ENCODE measurements around the gene CPA3. TPM values are rescaled to one million over a fixed set of nuclear protein-coding genes. Genes with fewer than 3 reads are reported as not detected.

CPA3 gene
- total RNA-seq, 1 donor from 2014 or later, result not detected

DNA sequence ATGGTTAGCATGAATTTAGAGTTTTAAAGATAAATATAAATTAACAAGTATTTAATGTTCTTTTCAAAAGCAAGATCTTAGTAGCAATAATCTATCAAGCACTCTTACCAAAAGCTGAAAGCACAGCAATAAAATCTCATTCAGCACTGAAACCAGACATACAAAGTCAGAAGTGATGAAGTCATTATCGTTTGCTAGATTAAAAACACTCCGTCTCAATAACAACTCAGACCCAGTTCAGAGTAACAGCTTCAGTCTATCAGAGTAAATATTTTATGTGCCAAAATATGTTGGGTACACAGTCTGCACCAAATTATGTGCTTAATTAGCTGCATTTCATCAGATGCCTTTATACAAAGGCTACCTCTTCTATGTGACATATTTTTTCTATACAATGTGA lies 41.6 kb downstream of the CPA3 start:
- Histone ChIP-seq H3K4me3 (ENCODE audit: low read depth, low read length) (no peak overlapping the region), H3K36me3 (ENCODE audit: control insufficient read depth, insufficient read depth, low read length) (no peaks in the 10 kb centered on the region), H3K27me3 (ENCODE audit: control insufficient read depth, insufficient read depth, low read length) (no peaks in the 10 kb centered on the region)
- TF ChIP-seq, protein P1, sequence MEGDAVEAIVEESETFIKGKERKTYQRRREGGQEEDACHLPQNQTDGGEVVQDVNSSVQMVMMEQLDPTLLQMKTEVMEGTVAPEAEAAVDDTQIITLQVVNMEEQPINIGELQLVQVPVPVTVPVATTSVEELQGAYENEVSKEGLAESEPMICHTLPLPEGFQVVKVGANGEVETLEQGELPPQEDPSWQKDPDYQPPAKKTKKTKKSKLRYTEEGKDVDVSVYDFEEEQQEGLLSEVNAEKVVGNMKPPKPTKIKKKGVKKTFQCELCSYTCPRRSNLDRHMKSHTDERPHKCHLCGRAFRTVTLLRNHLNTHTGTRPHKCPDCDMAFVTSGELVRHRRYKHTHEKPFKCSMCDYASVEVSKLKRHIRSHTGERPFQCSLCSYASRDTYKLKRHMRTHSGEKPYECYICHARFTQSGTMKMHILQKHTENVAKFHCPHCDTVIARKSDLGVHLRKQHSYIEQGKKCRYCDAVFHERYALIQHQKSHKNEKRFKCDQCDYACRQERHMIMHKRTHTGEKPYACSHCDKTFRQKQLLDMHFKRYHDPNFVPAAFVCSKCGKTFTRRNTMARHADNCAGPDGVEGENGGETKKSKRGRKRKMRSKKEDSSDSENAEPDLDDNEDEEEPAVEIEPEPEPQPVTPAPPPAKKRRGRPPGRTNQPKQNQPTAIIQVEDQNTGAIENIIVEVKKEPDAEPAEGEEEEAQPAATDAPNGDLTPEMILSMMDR (IDR thresholded peaks at IDR 0.05; ENCODE audit: insufficient read depth, low read length, poor library complexity, severe bottlenecking), result no peak
- DNase-seq (ENCODE audit: low read depth), result no peak

DNA sequence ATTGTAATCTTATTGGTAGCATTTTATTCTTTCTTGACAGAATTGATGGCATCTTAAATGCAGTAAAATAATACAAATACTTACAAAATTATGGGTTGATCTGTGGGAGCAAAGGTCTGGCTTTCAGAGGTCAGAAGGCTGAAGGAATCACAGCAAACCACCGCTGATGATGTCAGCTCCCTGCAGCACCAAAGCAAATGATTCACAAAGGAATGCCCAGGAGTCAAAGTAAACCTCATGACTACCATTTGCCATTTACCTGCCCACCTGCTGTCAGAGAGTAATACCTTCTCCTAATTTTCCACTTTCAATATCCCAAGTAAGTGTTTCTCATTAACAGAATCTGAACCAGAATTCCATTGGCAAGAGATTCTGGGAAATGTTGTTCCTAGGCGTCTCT lies 46.1 kb downstream of the CPA3 start:
- H3K36me3 ChIP-seq (ENCODE audit: control insufficient read depth, insufficient read depth, low read length), result no peaks in the 10 kb centered on the region
- TF ChIP-seq, protein P1 (IDR thresholded peaks at IDR 0.05; ENCODE audit: insufficient read depth, low read length, poor library complexity, severe bottlenecking), result no peak
- peak; percentile 7 for DNase-seq (ENCODE audit: low read depth)

DNA sequence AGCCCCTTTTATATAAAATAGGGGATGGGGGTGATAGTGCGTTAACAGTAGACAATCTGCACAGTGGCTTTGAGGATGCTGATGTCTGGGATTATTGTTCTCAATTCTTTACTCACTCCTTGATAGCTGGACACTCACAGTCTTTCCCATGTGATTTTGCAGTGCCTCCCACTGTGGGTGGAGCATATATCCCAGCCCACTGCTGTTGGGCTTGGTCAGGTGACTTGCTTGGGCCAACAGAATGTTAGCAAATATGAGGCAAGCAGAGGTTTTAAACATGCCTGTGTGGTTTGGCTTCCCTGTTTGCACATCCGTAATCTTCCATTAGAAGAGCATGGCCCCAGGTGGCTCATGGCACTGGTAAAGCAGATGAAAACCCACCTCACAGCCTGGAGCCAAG lies 46.5 kb downstream of the CPA3 start:
- DNase-seq (ENCODE audit: low read depth), result no peak
- Histone ChIP-seq H3K36me3 (ENCODE audit: control insufficient read depth, insufficient read depth, low read length) (no peaks in the 10 kb centered on the region), H3K27me3 (ENCODE audit: control insufficient read depth, insufficient read depth, low read length) (no peaks in the 10 kb centered on the region), H3K4me3 (ENCODE audit: low read depth, low read length) (no peak overlapping the region)
- TF ChIP-seq, protein P1 (IDR thresholded peaks at IDR 0.05; ENCODE audit: insufficient read depth, low read length, poor library complexity, severe bottlenecking), result no peak

More for the DNA sequence above, 46.1 kb downstream of the CPA3 start:
- no peak overlapping the region for H3K4me3 ChIP-seq (ENCODE audit: low read depth, low read length)
- H3K27me3 ChIP-seq (ENCODE audit: control insufficient read depth, insufficient read depth, low read length), result no peaks in the 10 kb centered on the region

DNA sequence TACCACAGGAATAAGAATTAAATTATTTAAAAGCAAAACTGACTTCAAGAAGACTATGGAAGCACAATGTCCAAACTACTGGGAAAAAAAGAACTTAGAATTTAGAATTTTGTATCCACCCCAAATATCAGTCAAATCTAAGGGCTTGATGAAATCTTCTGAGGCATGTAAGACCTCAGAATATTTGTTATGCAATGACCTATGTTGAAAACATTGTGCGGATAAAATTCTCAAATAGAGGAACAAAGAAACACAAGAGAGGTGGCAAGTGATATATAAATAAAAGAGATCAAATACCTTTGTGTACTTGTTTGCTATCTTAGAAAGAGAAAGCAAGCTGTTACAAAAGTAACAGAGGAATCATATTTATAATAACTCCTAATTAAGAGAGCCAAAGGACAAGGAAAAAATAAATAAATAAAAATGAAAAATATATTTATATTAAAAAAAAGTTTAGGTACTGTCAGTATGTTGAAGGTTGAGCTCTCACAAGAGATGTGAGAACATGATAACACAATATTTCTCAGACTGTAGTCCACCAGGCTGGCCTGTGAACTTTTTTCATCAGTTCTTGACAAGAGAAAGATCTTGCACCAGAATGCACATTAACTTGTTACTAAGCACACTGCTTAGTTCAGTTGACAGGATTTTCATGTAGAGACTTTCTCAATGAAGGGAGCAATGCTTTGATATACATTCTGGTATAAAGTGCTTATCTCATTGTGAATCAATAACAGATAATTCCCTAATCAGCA lies 50.0 kb downstream of the CPA3 start:
- H3K4me3 ChIP-seq (ENCODE audit: low read depth, low read length), result no peak overlapping the region
- TF ChIP-seq, protein P1 (IDR thresholded peaks at IDR 0.05; ENCODE audit: insufficient read depth, low read length, poor library complexity, severe bottlenecking), result no peak
- no peaks in the 10 kb centered on the region for H3K27me3 ChIP-seq (ENCODE audit: control insufficient read depth, insufficient read depth, low read length)
- no peak for DNase-seq (ENCODE audit: low read depth)
- no peaks in the 10 kb centered on the region for H3K36me3 ChIP-seq (ENCODE audit: control insufficient read depth, insufficient read depth, low read length)

DNA sequence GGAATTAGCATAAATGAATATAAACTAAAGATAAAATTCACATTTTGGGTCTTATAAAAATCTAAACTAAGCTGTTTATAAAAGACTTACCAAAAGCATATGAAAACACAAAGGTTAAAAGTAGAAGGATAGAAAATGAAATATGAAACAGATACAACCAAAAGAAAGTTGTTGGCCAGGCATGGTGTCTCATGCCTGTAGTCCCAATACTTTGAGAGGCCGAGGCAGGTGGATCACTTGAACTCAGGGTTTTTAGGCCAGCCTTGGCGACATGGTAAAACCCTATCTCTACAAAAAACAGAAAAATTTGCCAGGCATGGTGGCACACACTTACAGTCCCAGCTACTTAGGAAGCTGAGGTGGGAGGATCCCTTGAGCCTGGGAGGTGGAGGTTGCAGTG lies 51.0 kb downstream of the CPA3 start:
- no peak for DNase-seq (ENCODE audit: low read depth)
- no peaks in the 10 kb centered on the region for H3K36me3 ChIP-seq (ENCODE audit: control insufficient read depth, insufficient read depth, low read length)
- H3K4me3 ChIP-seq (ENCODE audit: low read depth, low read length), result no peak overlapping the region
- no peaks in the 10 kb centered on the region for H3K27me3 ChIP-seq (ENCODE audit: control insufficient read depth, insufficient read depth, low read length)
- TF ChIP-seq, protein P1 (IDR thresholded peaks at IDR 0.05; ENCODE audit: insufficient read depth, low read length, poor library complexity, severe bottlenecking), result no peak

DNA sequence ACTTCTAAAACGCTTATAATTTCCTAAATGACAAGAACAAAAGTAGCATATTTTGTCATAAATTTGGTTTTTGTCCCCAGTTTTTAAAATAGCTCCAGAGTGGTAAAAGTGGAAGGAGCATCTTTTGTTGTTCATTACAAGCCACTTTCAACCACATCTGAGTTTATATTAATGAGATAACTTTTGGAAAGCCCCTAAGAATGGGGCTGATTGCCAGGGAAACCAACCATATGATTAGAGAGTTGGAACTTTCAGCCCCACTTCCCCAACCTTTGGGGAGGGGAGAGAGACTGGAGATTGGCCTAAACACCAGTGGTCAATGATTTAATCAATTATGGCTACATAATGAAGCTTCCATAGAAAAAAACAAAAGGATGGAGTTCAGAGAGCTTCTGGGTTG lies 57.4 kb downstream of the CPA3 start:
- H3K27me3 ChIP-seq (ENCODE audit: control insufficient read depth, insufficient read depth, low read length), result no peaks in the 10 kb centered on the region
- no peak for DNase-seq (ENCODE audit: low read depth)
- H3K36me3 ChIP-seq (ENCODE audit: control insufficient read depth, insufficient read depth, low read length), result no peaks in the 10 kb centered on the region
- no peak overlapping the region for H3K4me3 ChIP-seq (ENCODE audit: low read depth, low read length)
- TF ChIP-seq, protein P1 (IDR thresholded peaks at IDR 0.05; ENCODE audit: insufficient read depth, low read length, poor library complexity, severe bottlenecking), result no peak

All from kidney epithelial cell (primary cell).